PFSK-1 (cell line): ENCODE measurements around the gene C6orf52.

ENCODE experiments used
- FOXP2 ChIP-seq: optimal IDR thresholded peaks from 2 replicates; pipeline ENCODE3; 2011; ENCODE audit warnings: borderline replicate concordance, control low read depth, inconsistent platforms; ENCODE audit not compliant: insufficient read depth; ENCODE audit errors: extremely low read length, extremely low read depth
- POLR2AphosphoS5 ChIP-seq: IDR thresholded peaks from 2 replicates; pipeline ENCODE4 v1.6.1; 2012; ENCODE audit warnings: low read depth, mild to moderate bottlenecking, control low read depth, low read length, moderate library complexity
- SIN3A ChIP-seq: IDR thresholded peaks from 2 replicates; pipeline ENCODE4 v1.6.1; 2012; ENCODE audit warnings: mild to moderate bottlenecking, low read length, moderate library complexity, borderline replicate concordance; ENCODE audit not compliant: insufficient read depth
- TAF1 ChIP-seq: IDR thresholded peaks from 2 replicates; pipeline ENCODE4 v1.6.1; 2012; ENCODE audit warnings: low read length, control low read depth, borderline replicate concordance; ENCODE audit not compliant: insufficient read depth
- TF ChIP-seq, protein P1 (sequence below), 2 experiments: IDR thresholded peaks; 2 replicates each; pipeline versions ENCODE4 v1.6.1 to v1.8.0; 2011 to 2012; ENCODE audit warnings: low read depth in 2 of 2, low read length in 2 of 2, control low read depth in 1 of 2, inconsistent platforms in 1 of 2, mild to moderate bottlenecking in 1 of 2, moderate library complexity in 1 of 2; ENCODE audit not compliant: insufficient read depth in 1 of 2

The C6orf52 gene

DNA sequence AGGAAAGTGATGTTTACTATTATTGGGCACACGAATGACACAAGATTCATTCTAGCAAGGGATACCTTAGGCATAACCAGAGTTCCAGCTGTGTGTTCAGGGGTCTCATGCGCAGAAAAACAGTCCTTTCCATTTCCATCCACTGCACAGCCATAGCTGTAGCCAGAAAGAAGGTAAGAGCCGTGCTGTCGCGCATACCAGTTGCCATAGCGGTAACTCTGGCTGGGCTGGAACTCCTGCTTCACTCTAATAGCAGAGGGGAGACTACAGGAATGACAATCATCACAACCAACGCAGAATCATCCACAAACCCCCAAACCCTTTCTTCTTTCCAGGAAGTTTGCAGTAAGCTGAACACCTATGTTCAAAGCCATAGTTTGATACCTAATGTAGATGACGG, 7.5 kb downstream of the C6orf52 start:
- no peak for TF ChIP-seq POLR2AphosphoS5
- no peak for TF ChIP-seq SIN3A
- no peak for TF ChIP-seq TAF1

DNA sequence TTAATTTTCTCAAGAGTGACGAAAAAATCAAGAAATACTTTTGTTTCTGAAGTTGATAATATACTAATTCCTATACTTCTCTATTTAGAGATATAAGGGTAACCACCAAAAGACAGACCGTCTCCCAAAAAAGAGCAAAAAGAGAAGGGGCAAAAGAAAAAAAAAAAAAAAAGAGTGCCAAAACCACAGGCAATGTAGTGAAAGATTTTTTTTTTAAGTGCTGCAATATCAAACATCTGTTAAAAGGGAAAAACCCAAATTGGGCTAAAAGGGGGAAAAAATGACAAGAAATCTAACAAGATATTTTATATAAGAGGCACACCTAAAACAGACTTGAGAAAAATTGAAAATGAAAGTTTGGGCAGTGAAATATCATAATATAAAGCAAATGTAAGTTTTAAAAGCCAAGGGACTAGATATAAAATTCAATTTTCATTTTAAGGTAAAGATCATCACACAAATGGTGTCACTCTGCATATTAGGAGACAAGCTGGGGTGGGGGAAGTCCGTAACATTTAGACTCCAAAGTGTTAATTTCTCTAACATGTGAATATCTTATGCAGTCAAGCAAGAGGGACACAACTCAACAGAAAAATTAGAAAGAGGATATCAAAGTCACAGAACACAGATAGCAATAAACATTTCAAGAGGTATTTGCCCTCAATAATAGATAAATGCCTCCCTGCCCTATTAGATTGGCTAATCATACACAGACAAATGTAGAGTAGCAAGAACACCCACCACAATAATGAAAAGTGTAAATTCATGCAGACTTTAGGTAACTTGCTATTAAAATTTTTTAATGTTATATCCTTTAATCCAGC, 9.1 kb downstream of the C6orf52 start:
- TF ChIP-seq POLR2AphosphoS5 (no peak), TAF1 (no peak), FOXP2 (no peak), SIN3A (no peak)
- TF ChIP-seq, protein P1, sequence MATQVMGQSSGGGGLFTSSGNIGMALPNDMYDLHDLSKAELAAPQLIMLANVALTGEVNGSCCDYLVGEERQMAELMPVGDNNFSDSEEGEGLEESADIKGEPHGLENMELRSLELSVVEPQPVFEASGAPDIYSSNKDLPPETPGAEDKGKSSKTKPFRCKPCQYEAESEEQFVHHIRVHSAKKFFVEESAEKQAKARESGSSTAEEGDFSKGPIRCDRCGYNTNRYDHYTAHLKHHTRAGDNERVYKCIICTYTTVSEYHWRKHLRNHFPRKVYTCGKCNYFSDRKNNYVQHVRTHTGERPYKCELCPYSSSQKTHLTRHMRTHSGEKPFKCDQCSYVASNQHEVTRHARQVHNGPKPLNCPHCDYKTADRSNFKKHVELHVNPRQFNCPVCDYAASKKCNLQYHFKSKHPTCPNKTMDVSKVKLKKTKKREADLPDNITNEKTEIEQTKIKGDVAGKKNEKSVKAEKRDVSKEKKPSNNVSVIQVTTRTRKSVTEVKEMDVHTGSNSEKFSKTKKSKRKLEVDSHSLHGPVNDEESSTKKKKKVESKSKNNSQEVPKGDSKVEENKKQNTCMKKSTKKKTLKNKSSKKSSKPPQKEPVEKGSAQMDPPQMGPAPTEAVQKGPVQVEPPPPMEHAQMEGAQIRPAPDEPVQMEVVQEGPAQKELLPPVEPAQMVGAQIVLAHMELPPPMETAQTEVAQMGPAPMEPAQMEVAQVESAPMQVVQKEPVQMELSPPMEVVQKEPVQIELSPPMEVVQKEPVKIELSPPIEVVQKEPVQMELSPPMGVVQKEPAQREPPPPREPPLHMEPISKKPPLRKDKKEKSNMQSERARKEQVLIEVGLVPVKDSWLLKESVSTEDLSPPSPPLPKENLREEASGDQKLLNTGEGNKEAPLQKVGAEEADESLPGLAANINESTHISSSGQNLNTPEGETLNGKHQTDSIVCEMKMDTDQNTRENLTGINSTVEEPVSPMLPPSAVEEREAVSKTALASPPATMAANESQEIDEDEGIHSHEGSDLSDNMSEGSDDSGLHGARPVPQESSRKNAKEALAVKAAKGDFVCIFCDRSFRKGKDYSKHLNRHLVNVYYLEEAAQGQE (IDR thresholded peaks at IDR 0.05; ENCODE audit: insufficient read depth in 1 of 2, low read depth in 2 of 2, low read length in 2 of 2): no peak

DNA sequence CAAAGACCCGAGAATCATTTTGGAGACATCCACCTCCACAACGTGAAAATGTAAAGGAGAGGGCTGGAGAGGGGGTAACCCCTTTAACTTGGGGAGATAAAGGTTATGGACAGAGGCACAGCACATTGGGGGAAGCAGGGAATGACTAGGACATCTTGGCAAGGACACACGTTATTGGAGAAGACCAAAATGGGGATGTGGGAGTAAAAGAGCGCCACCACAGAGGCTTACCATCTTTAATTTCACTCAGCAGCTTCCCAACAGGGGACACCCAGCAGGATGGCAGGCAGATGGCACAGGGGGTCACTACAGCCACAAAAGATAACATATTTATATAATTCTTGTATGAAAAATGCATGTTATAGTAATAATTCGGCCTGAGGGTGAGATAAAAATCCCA, 9.8 kb downstream of the C6orf52 start:
- TF ChIP-seq TAF1: no peak
- TF ChIP-seq POLR2AphosphoS5: no peak
- no peak for TF ChIP-seq SIN3A
- TF ChIP-seq, protein P1 (IDR thresholded peaks at IDR 0.05; ENCODE audit: insufficient read depth in 1 of 2, low read depth in 2 of 2, low read length in 2 of 2): no peak
- TF ChIP-seq FOXP2: no peak

DNA sequence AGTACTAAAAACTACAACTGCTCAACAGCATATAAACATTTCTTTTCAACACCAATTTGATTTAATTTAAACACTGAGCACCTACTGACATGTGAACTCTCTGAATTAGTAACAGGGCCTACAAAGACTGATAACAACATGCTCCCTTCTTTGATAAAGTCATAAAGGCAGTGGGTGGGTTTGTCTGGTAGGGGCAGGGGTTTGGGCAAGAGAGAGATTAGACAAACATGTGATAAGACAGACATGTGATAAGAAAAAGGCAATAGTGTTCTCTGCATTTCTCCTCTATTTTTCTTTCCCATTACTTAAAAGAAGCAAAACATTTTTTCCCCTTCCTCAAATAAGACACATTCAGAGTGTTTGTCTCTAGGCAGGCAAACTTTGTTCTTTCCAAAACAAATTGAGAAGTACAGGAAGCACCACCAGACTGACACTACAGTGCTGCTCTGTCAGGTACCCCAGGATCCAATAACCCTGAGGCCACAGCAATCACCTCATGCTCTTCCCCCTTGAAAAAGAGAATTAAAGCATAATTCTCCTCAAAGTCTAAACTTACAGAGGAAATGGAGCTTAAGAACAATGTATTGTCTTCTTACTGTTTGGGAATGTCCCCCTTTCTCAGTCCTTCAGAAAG, 11.9 kb downstream of the C6orf52 start:
- TF ChIP-seq, protein P1 (IDR thresholded peaks at IDR 0.05; ENCODE audit: insufficient read depth in 1 of 2, low read depth in 2 of 2, low read length in 2 of 2): no peak
- TF ChIP-seq POLR2AphosphoS5 (no peak), SIN3A (no peak)

DNA sequence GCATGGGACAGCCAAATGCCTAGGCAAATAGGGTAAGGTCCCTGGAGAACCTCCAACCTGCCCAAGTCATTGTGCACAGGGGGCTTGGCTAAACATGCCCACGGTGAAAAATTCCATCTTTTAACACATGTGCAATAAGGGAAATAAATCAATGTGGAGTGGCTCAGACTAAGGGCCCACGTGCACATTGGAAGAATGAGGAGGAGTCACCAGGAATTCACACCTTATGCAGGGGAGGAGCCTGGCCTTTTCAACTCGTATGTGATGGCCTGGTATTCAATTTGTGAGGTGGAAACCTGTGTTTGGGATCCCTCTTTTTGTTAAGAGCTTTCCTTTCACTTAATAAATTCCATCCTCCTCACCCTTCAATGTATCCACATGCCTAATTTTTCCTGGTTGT, 12.6 kb downstream of the C6orf52 start:
- TF ChIP-seq, protein P1 (IDR thresholded peaks at IDR 0.05; ENCODE audit: insufficient read depth in 1 of 2, low read depth in 2 of 2, low read length in 2 of 2): no peak
- TF ChIP-seq FOXP2 (no peak), SIN3A (no peak), TAF1 (no peak), POLR2AphosphoS5 (no peak)
